ENCODE measurements around the gene IGFLR1. TPM values are rescaled to one million over a fixed set of nuclear protein-coding genes. Genes with fewer than 3 reads are reported as not detected.

IGFLR1 gene
- total RNA-seq, 1 donor from 2014 or later: 3.1 TPM

DNA sequence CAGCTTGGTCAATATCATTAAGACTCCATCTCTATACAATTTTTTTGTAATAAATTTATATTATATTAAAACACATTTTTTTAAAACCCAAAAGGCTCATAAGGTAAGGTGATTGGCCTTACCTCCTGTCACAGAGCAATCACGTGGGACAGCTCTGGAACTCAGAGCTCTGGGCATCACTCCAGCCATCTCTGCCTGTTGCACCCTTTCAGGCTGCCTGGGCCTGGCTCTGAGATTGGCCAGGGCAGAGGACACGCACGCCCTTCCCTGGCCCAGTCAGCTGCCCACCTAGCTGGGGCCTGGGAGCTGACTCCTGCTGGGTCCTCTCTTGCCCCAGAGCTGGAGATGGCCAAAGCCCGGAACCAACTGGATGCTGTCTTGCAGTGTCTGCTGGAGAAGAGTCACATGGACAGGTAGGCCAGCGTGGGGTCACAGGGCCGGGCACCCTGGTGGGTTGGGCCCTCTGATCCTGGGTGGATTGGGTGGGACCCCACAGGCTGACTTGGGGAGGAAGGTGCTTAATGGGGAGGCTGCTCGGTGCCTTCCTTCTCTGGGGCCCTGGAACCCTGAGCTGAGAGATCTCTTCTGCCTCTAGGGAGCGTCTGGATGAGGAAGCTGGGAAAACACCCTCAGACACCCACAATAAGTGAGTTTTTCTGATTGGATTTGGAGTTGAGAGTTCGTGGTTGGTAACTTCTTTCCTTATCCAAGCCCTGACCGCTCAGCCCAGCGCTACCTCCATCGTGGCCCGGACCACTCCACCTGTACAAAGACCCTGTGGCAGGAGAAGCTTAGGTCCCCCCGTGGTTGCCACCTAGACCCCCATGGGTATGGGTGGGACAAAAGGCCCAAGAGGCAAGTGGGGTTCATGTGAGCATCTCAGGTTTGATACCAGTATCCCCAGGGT is 9.8 kb upstream of the IGFLR1 start:
- Mint-ChIP-seq H3K27me3 (ENCODE audit: unreplicated experiment) (no peaks in the 10 kb centered on the region), H3K36me3 (ENCODE audit: unreplicated experiment) (peaks cover 7% of the 10 kb centered on the region), H3K27ac (ENCODE audit: unreplicated experiment) (no peak overlapping the region), H3K4me1 (ENCODE audit: unreplicated experiment) (peaks cover 34% of the 10 kb centered on the region), H3K4me3 (ENCODE audit: unreplicated experiment) (no peak overlapping the region), H3K9me3 (ENCODE audit: unreplicated experiment) (no peaks in the 10 kb centered on the region)
- DNase-seq (ENCODE audit: extremely low spot score, unreplicated experiment): no peak
- TF ChIP-seq, protein P1, sequence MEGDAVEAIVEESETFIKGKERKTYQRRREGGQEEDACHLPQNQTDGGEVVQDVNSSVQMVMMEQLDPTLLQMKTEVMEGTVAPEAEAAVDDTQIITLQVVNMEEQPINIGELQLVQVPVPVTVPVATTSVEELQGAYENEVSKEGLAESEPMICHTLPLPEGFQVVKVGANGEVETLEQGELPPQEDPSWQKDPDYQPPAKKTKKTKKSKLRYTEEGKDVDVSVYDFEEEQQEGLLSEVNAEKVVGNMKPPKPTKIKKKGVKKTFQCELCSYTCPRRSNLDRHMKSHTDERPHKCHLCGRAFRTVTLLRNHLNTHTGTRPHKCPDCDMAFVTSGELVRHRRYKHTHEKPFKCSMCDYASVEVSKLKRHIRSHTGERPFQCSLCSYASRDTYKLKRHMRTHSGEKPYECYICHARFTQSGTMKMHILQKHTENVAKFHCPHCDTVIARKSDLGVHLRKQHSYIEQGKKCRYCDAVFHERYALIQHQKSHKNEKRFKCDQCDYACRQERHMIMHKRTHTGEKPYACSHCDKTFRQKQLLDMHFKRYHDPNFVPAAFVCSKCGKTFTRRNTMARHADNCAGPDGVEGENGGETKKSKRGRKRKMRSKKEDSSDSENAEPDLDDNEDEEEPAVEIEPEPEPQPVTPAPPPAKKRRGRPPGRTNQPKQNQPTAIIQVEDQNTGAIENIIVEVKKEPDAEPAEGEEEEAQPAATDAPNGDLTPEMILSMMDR (IDR thresholded peaks at IDR 0.05): no peak

DNA sequence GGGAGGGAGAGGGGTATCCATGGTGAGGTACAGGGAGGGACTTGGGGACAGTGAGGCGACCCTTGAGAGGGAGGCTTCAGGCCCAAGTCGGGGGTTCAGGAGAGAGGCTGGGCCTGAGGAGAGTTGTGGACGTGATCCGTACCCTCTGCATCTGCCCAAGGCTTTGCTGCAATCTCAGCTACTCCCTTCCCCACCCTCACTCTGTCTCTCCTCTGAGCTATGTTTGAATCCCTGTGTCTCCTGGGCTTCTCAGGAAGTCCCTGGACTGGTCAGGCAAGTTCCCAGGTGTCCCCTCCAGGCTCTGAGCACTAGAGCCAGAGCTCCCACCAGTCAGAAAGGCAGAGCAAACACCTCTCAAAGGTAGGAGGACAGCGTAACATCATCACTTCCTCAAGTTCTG is 7.9 kb upstream of the IGFLR1 start:
- Mint-ChIP-seq H3K4me1 (ENCODE audit: unreplicated experiment) (peaks cover 39% of the 10 kb centered on the region), H3K27me3 (ENCODE audit: unreplicated experiment) (no peaks in the 10 kb centered on the region), H3K4me3 (ENCODE audit: unreplicated experiment) (peak overlapping the region; percentile 42), H3K27ac (ENCODE audit: unreplicated experiment) (peak overlapping the region; percentile 52), H3K36me3 (ENCODE audit: unreplicated experiment) (peaks cover 7% of the 10 kb centered on the region), H3K9me3 (ENCODE audit: unreplicated experiment) (no peaks in the 10 kb centered on the region)
- no peak for DNase-seq (ENCODE audit: extremely low spot score, unreplicated experiment)
- TF ChIP-seq, protein P1 (IDR thresholded peaks at IDR 0.05): no peak

DNA sequence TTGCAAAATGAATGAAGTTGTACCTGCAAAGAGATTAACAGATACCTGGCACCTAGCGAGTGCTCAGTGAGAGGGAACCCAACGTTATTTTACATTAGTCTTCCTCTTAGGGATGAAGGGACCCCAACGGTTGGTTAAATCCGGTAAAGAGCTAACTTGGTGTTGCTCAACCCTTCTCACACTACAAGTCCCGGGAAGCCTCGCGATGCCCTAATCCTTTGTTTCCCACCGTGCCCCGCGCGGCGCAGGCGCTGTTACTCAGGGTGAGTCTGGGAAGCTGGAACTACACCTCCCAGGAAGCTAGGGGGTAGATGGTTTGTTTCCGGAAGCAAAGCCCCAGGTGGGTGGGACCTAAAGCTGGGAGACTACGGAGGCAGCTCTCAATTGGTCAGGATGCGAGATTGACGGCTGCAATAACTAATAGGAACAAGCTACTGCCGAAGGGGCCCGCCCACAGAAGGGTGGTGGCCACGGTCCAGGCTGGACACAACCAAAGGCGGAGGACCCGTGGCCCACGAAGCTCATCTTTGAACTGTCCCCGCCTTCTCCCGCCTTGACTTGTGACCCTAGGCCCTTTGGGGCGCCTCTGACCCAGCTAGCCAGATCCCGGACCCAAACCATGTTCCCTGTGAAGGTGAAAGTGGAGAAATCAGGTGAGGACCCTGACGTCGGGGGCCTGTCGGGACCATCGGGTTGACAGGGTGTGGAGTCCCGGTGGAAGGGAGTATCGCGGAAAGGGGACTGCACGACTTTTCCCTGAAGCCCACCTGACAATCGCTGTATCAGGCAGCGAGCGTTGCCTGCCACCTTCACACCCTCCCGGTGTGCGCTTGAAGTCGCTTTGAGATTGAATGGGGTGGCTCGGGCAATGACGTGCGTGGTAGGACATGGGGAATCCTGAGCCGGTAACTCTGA is 6.1 kb upstream of the IGFLR1 start, which contains the start of gene LIN37:
TSS of gene LIN37 (plus strand) at position 471 of the 915 bp plus-strand sequence. CDS start at position 620, 149 bp downstream.
- peaks cover 43% of the 10 kb centered on the region for H3K4me1 Mint-ChIP-seq (ENCODE audit: unreplicated experiment)
- no peaks in the 10 kb centered on the region for H3K27me3 Mint-ChIP-seq (ENCODE audit: unreplicated experiment)
- peak within 1 kb of the TSS; percentile 96 for H3K4me3 Mint-ChIP-seq (ENCODE audit: unreplicated experiment)
- H3K36me3 Mint-ChIP-seq (ENCODE audit: unreplicated experiment): no peaks in the 10 kb centered on the region
- no peaks in the 10 kb centered on the region for H3K9me3 Mint-ChIP-seq (ENCODE audit: unreplicated experiment)
- peak; percentile 99 for DNase-seq (ENCODE audit: extremely low spot score, unreplicated experiment)
- TF ChIP-seq, protein P1 (IDR thresholded peaks at IDR 0.05): no peak
- peak within 1 kb of the TSS; percentile 100 for H3K27ac Mint-ChIP-seq (ENCODE audit: unreplicated experiment)

DNA sequence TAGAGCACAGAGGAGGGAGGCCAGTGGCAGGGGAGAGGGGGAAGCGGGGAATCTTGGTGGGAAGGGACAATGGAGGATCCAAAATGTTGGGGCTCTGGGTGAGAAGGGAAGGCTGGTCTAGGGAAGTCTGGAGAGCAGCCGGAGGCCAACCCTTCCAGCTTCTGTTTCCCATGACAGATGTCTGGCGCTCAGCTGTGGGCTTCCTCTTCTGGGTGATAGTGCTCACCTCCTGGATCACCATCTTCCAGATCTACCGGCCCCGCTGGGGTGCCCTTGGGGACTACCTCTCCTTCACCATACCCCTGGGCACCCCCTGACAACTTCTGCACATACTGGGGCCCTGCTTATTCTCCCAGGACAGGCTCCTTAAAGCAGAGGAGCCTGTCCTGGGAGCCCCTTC is 4.3 kb upstream of the IGFLR1 start:
- H3K4me1 Mint-ChIP-seq (ENCODE audit: unreplicated experiment): peaks cover 46% of the 10 kb centered on the region
- TF ChIP-seq, protein P1 (IDR thresholded peaks at IDR 0.05): no peak
- no peaks in the 10 kb centered on the region for H3K27me3 Mint-ChIP-seq (ENCODE audit: unreplicated experiment)
- peaks cover 4% of the 10 kb centered on the region for H3K36me3 Mint-ChIP-seq (ENCODE audit: unreplicated experiment)
- no peak for DNase-seq (ENCODE audit: extremely low spot score, unreplicated experiment)
- no peaks in the 10 kb centered on the region for H3K9me3 Mint-ChIP-seq (ENCODE audit: unreplicated experiment)
- H3K27ac Mint-ChIP-seq (ENCODE audit: unreplicated experiment): peak overlapping the region; percentile 100
- peak overlapping the region; percentile 98 for H3K4me3 Mint-ChIP-seq (ENCODE audit: unreplicated experiment)

Data from osteocyte (in vitro differentiated cells).